DOHH2 (cell line): ENCODE results near the gene ABRAXAS1.

Source experiments
- H3F3A ChIP-seq: fragments of 200-600 bp; sonication (generic), shearing (Covaris generic); 2 replicates; pipeline ENCODE4 v1.6.0; 2016; ENCODE audit warnings: antibody characterized with exemption, mild to moderate bottlenecking; ENCODE audit not compliant: control insufficient read depth, insufficient read depth
- H3K27ac ChIP-seq: fragments of 200-600 bp; sonication (generic); 2 replicates; pipeline ENCODE4 v1.5.1; 2014; ENCODE audit warnings: low read depth, mild to moderate bottlenecking, low read length, moderate library complexity
- H3K27me3 ChIP-seq: fragments of 200-600 bp; sonication (generic); 2 replicates; pipeline ENCODE4 v1.6.1; 2014; ENCODE audit warnings: mild to moderate bottlenecking, low read length, mixed read lengths; ENCODE audit not compliant: control insufficient read depth
- H3K36me3 ChIP-seq: fragments of 200-600 bp; sonication (generic); 2 replicates; pipeline ENCODE4 v1.6.1; 2014; ENCODE audit warnings: mild to moderate bottlenecking, low read length, moderate library complexity, mixed read lengths; ENCODE audit not compliant: control insufficient read depth
- H3K4me1 ChIP-seq: fragments of 200-600 bp; sonication (generic); 2 replicates; pipeline ENCODE4 v1.6.1; 2014; ENCODE audit warnings: mild to moderate bottlenecking, low read length, mixed read lengths; ENCODE audit not compliant: control insufficient read depth
- H3K4me2 ChIP-seq: fragments of 200-600 bp; sonication (generic); 2 replicates; pipeline ENCODE4 v1.6.0; 2014; ENCODE audit warnings: mild to moderate bottlenecking, low read length, moderate library complexity
- H3K4me3 ChIP-seq: fragments of 200-600 bp; sonication (generic); 2 replicates; pipeline ENCODE4 v1.5.1; 2014; ENCODE audit warnings: mild to moderate bottlenecking, low read length, mixed read lengths
- H3K79me2 ChIP-seq: fragments of 200-600 bp; sonication (generic); 2 replicates; pipeline ENCODE4 v1.6.1; 2014; ENCODE audit warnings: mild to moderate bottlenecking, low read length, mixed read lengths; ENCODE audit not compliant: control insufficient read depth
- H3K9me2 ChIP-seq: fragments of 200-600 bp; sonication (generic); replicated peaks from 2 replicates; pipeline ENCODE4 v1.6.1; 2014; ENCODE audit warnings: mild to moderate bottlenecking, low read length, mixed read lengths; ENCODE audit not compliant: control insufficient read depth
- H3K9me3 ChIP-seq: fragments of 200-600 bp; sonication (generic); 2 replicates; pipeline ENCODE4 v1.6.1; 2014; ENCODE audit warnings: antibody characterized with exemption, low read length, mixed read lengths; ENCODE audit not compliant: control insufficient read depth, insufficient read depth
- H4K20me1 ChIP-seq: fragments of 200-600 bp; sonication (generic); 2 replicates; pipeline ENCODE4 v1.6.0; 2014; ENCODE audit warnings: low read depth, mild to moderate bottlenecking, antibody characterized with exemption, low read length, moderate library complexity; ENCODE audit not compliant: control insufficient read depth, insufficient read depth
- CTCF ChIP-seq: fragments of 200-600 bp; sonication (generic); IDR thresholded peaks from one replicate; pipeline ENCODE4 v1.5.1; 2014; ENCODE audit warnings: antibody characterized with exemption, mild to moderate bottlenecking, low read depth, low read length; ENCODE audit not compliant: poor library complexity, severe bottlenecking
- EZH2phosphoT487 ChIP-seq: fragments of 200-600 bp; sonication (generic); IDR thresholded peaks from 2 replicates; pipeline ENCODE4 v1.6.1; 2017; ENCODE audit warnings: borderline replicate concordance, mild to moderate bottlenecking, antibody characterized with exemption, low read length, moderate library complexity, mixed read lengths

ABRAXAS1 gene

DNA sequence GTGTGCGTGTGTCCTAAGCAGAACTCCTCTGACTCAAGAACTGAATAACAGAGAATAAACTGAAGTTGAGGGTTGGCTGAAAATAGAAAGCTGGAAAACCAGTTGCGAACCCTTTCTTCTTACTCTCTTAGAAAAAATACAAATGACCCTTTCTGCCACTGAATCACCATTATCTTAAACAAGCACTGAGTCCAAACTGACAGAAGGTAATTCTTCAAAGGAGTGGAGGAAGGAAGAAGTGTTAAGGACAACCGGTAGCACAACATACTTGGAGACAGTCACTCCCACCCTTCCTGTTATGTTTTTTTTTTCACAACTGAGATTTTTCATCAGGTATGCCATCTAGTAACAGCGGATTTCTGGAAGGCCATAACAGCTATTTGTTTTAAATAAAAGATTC is 67.3 kb downstream of the ABRAXAS1 start:
- TF ChIP-seq EZH2phosphoT487 (no peak), CTCF (no peak)
- Histone ChIP-seq H3K4me3 (no peak overlapping the region), H3K36me3 (peaks cover 81% of the 10 kb centered on the region), H3K9me2 (no peaks in the 10 kb centered on the region), H3K27me3 (no peaks in the 10 kb centered on the region), H3K4me1 (no peaks in the 10 kb centered on the region), H3K4me2 (no peak overlapping the region), H3F3A (no peaks in the 10 kb centered on the region), H3K9me3 (no peaks in the 10 kb centered on the region), H3K27ac (no peak overlapping the region), H3K79me2 (no peaks in the 10 kb centered on the region), H4K20me1 (no peaks in the 10 kb centered on the region)

DNA sequence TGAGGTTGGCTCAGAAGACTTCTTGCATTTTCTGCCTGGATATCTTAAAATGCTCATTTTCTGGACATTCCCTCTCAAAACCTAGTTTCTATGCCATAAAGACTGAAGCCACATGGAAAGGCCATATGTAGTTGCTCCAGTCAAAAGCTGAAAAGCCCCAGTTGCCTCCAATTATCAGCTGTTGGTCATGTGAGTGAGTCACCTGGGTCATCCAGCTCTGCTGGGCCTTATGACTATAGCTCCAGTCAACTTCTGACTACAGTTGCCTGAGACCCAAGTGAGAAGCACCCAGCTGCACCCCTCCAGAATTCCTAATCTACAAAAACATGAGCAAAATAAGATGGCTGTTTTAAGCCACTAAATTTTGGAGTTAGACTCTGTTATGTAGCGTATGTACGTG is 71.2 kb downstream of the ABRAXAS1 start:
- H3K79me2 ChIP-seq, result no peaks in the 10 kb centered on the region
- H3F3A ChIP-seq, result 0 out of 2 replicates have a peak, but pooled peaks cover 2% of the 10 kb centered on the region
- H3K27me3 ChIP-seq, result no peaks in the 10 kb centered on the region
- no peaks in the 10 kb centered on the region for H3K9me2 ChIP-seq
- no peaks in the 10 kb centered on the region for H4K20me1 ChIP-seq
- no peak for TF ChIP-seq EZH2phosphoT487
- no peak for TF ChIP-seq CTCF
- H3K36me3 ChIP-seq, result peaks cover 70% of the 10 kb centered on the region
- no peaks in the 10 kb centered on the region for H3K4me1 ChIP-seq
- no peaks in the 10 kb centered on the region for H3K9me3 ChIP-seq
- H3K4me2 ChIP-seq, result no peak overlapping the region
- H3K4me3 ChIP-seq, result no peak overlapping the region
- no peak overlapping the region for H3K27ac ChIP-seq
